PC-3 (cell line): ENCODE data around the gene TROAP. TPM values are rescaled to one million over a fixed set of nuclear protein-coding genes. Genes with fewer than 3 reads are reported as not detected.

Source experiments
- ATAC-seq: fragments of 200-7000 bp; cut with Tn5 transposase; 2 replicates; pipeline ENCODE4 v1.9.1; 2020; ENCODE audit warnings: mild to moderate bottlenecking, moderate library complexity
- BruUV-seq: library from RNA; stranded (reverse); fragments of 400-500 nt; replicated peaks from 2 replicates; lab custom pipeline; 2021; lab: Mats Ljungman, UMichigan
- CTCF ChIA-PET: fragments of 300-600 bp; sonication (Branson Sonifier 250); formaldehyde crosslinking; loops from one replicate; lab custom pipeline; 2022; ENCODE audit warnings: antibody characterized with exemption; lab: Charles Lee
- POLR2A ChIA-PET: fragments of 300-600 bp; sonication (Branson Sonifier 250); formaldehyde crosslinking; loops from one replicate; lab custom pipeline; 2022; ENCODE audit warnings: antibody characterized with exemption; ENCODE audit not compliant: unreplicated experiment; lab: Charles Lee
- DNase-seq: peaks from one replicate; pipeline ENCODE4 v3.0.0-alpha.2; 2015
- H2AFZ ChIP-seq: fragments of 300-600 bp; sonication (generic); 2 replicates; pipeline ENCODE4 v1.6.0; 2016; ENCODE audit warnings: antibody characterized with exemption, low read length
- H3F3A ChIP-seq: fragments of 300-600 bp; sonication (generic); one replicate; pipeline ENCODE4 v1.6.0; 2017; ENCODE audit warnings: antibody characterized with exemption, low read length, control low read depth, mild to moderate bottlenecking; ENCODE audit not compliant: unreplicated experiment
- H3K27ac ChIP-seq: fragments of 300-600 bp; sonication (generic); 2 replicates; pipeline ENCODE4 v1.5.1; 2016; ENCODE audit warnings: mild to moderate bottlenecking, low read length
- H3K27me3 ChIP-seq: fragments of 300-600 bp; sonication (generic); 2 replicates; pipeline ENCODE4 v1.6.1; 2016; ENCODE audit warnings: low read length, mixed read lengths
- H3K36me3 ChIP-seq: fragments of 300-600 bp; sonication (generic); 2 replicates; pipeline ENCODE4 v1.6.1; 2016; ENCODE audit warnings: low read depth, mixed run types, low read length, mixed read lengths
- H3K4me1 ChIP-seq: fragments of 300-600 bp; sonication (generic); 2 replicates; pipeline ENCODE4 v1.5.1; 2016; ENCODE audit warnings: low read length; ENCODE audit not compliant: insufficient read depth
- H3K4me2 ChIP-seq: fragments of 300-600 bp; sonication (generic); 2 replicates; pipeline ENCODE4 v1.6.0; 2016; ENCODE audit warnings: low read length
- H3K4me3 ChIP-seq: fragments of 300-600 bp; sonication (generic); 2 replicates; pipeline ENCODE4 v1.5.1; 2016; ENCODE audit warnings: mild to moderate bottlenecking, low read length, mixed read lengths
- H3K79me2 ChIP-seq: fragments of 300-600 bp; sonication (generic); 2 replicates; pipeline ENCODE4 v1.6.1; 2017; ENCODE audit warnings: low read length, mixed read lengths
- H3K9ac ChIP-seq: fragments of 300-600 bp; sonication (generic); 2 replicates; pipeline ENCODE4 v1.6.0; 2016; ENCODE audit warnings: mild to moderate bottlenecking, low read length
- H3K9me2 ChIP-seq: fragments of 300-600 bp; sonication (generic); replicated peaks from 2 replicates; pipeline ENCODE4 v1.6.1; 2016; ENCODE audit warnings: mixed run types, low read length, mixed read lengths
- H3K9me3 ChIP-seq: fragments of 300-600 bp; sonication (generic); 2 replicates; pipeline ENCODE4 v1.6.1; 2016; ENCODE audit warnings: low read length, mixed read lengths
- H4K20me1 ChIP-seq: fragments of 300-600 bp; sonication (generic); 2 replicates; pipeline ENCODE4 v1.6.1; 2016; ENCODE audit warnings: low read length, mixed read lengths
- EZH2 ChIP-seq: fragments of 300-600 bp; sonication (generic); IDR thresholded peaks from one replicate; pipeline ENCODE4 v1.6.1; 2017; ENCODE audit warnings: antibody characterized with exemption, mild to moderate bottlenecking, low read length; ENCODE audit not compliant: unreplicated experiment
- EZH2phosphoT487 ChIP-seq: fragments of 300-600 bp; sonication (generic); IDR thresholded peaks from 2 replicates; pipeline ENCODE4 v1.6.1; 2018; ENCODE audit warnings: mild to moderate bottlenecking, antibody characterized with exemption, low read length, borderline replicate concordance
- intact Hi-C: fragments of 100-400 bp; cut with micrococcal nuclease; formaldehyde crosslinking; loops from 2 replicates; pipeline ENCODE4 v1.9.0; 2023
- total RNA-seq: library from RNA; depleted of rRNA; stranded (reverse); fragments of >200 nt; gene quantifications from 2 replicates; pipeline ENCODE4 v1.2.3, GENCODE V29; 2014
- TF ChIP-seq, protein P1 (sequence below): fragments of 300-600 bp; sonication (generic); conservative IDR thresholded peaks from 2 replicates; pipeline ENCODE4 v1.5.1; 2017; ENCODE audit warnings: antibody characterized with exemption, low read depth, mild to moderate bottlenecking, low read length

TROAP gene
- total RNA-seq, 1 experiment from 2014 or later, result 103 TPM

DNA sequence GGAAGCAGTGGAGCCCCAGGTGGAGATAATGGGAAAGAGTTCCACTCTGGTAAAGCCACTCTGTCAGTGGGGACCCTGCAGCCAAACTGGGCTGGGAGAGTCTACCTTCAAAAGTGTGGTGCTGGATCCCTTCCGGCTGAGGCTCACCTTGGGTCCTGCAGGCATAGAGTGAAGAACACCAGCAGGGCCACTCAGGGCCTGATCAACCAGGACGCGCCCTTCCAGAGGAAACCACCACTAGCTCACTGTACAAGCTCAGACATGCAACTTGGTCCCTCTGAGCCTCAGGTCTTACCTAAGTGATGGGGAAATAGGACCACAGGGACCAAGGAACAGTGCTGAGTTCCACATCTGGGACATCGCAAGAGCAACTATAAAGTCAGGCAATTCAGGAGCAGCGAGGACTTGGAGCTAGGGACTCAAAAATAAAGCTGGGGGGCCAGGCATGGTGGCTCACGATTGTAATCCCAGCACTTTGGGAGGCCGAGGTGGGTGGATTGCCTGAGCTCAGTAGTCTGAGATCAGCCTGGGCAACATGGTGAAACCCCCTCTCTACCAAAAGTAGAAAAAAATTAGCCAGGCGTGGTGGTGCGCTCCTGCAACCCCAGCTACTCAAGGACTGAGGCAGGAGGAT, 34.0 kb upstream of the TROAP start:
- Histone ChIP-seq H3K79me2 (no peaks in the 10 kb centered on the region), H3K4me2 (no peak overlapping the region), H3K9ac (no peak overlapping the region), H2AFZ (no peak overlapping the region), H3K4me3 (no peak overlapping the region), H3K36me3 (no peaks in the 10 kb centered on the region), H3K9me3 (no peaks in the 10 kb centered on the region), H3K27me3 (no peaks in the 10 kb centered on the region), H4K20me1 (no peaks in the 10 kb centered on the region), H3K27ac (no peak overlapping the region), H3F3A (no peaks in the 10 kb centered on the region), H3K4me1 (no peaks in the 10 kb centered on the region), H3K9me2 (no peaks in the 10 kb centered on the region)
- no peak for TF ChIP-seq EZH2phosphoT487
- no peak for TF ChIP-seq EZH2
- TF ChIP-seq, protein P1, sequence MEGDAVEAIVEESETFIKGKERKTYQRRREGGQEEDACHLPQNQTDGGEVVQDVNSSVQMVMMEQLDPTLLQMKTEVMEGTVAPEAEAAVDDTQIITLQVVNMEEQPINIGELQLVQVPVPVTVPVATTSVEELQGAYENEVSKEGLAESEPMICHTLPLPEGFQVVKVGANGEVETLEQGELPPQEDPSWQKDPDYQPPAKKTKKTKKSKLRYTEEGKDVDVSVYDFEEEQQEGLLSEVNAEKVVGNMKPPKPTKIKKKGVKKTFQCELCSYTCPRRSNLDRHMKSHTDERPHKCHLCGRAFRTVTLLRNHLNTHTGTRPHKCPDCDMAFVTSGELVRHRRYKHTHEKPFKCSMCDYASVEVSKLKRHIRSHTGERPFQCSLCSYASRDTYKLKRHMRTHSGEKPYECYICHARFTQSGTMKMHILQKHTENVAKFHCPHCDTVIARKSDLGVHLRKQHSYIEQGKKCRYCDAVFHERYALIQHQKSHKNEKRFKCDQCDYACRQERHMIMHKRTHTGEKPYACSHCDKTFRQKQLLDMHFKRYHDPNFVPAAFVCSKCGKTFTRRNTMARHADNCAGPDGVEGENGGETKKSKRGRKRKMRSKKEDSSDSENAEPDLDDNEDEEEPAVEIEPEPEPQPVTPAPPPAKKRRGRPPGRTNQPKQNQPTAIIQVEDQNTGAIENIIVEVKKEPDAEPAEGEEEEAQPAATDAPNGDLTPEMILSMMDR, result no peak
- ChIA-PET POLR2A (no interaction called here), CTCF (interaction anchor here (0.5 to 1.9 kb wide), 7 partner anchors 8 to 264 kb away, joined by 3 to 9 read pairs (median 5); partner anchors contain the start of gene SPATS2)
- intact Hi-C loops, result loop anchor here (2.0 to 10.0 kb wide), 2 partner anchors 48 to 226 kb away; partner anchors contain the start of gene C1QL4
- ATAC-seq (no peak), DNase-seq (no peak)
- no TSS peak for BruUV-seq

DNA sequence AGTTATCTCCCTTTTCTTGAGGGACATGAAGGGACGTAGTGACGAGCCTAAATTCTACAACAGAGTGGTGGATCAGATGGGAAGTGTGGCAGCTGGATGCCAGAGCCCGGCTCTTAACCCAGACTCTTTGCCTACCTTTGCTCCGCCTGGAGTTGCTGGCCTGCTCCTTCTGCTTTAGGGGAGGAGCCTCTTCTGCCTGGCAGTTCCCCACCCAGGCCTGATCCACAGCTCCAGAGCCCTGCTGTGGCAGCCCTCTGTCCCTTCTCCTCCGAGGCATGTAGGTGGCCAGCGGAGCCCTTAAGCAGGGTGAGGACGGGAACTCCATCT, 30.4 kb upstream of the TROAP start:
- Histone ChIP-seq H4K20me1 (no peaks in the 10 kb centered on the region), H3K4me3 (no peak overlapping the region), H3K9ac (no peak overlapping the region), H2AFZ (no peak overlapping the region), H3K36me3 (no peaks in the 10 kb centered on the region), H3K27ac (no peak overlapping the region), H3K4me2 (no peak overlapping the region), H3K27me3 (no peaks in the 10 kb centered on the region), H3K9me2 (no peaks in the 10 kb centered on the region), H3K9me3 (no peaks in the 10 kb centered on the region), H3F3A (no peaks in the 10 kb centered on the region), H3K79me2 (no peaks in the 10 kb centered on the region), H3K4me1 (peaks cover 10% of the 10 kb centered on the region)
- TF ChIP-seq EZH2, result no peak
- TF ChIP-seq EZH2phosphoT487, result no peak
- TF ChIP-seq, protein P1, result no peak
- POLR2A ChIA-PET, result interaction anchor here (0.5 kb wide), 1 partner anchor 19 kb away, joined by 3 read pairs; no protein-coding TSS in a partner anchor
- CTCF ChIA-PET, result interaction anchor here (0.7 kb wide), 1 partner anchor 58 kb away, joined by 3 read pairs; no protein-coding TSS in a partner anchor
- ATAC-seq, result no peak
- no TSS peak for BruUV-seq
- intact Hi-C loops, result no loop called here
- DNase-seq, result no peak
